ENCODE data around the gene ZNF74.

The ZNF74 gene

DNA sequence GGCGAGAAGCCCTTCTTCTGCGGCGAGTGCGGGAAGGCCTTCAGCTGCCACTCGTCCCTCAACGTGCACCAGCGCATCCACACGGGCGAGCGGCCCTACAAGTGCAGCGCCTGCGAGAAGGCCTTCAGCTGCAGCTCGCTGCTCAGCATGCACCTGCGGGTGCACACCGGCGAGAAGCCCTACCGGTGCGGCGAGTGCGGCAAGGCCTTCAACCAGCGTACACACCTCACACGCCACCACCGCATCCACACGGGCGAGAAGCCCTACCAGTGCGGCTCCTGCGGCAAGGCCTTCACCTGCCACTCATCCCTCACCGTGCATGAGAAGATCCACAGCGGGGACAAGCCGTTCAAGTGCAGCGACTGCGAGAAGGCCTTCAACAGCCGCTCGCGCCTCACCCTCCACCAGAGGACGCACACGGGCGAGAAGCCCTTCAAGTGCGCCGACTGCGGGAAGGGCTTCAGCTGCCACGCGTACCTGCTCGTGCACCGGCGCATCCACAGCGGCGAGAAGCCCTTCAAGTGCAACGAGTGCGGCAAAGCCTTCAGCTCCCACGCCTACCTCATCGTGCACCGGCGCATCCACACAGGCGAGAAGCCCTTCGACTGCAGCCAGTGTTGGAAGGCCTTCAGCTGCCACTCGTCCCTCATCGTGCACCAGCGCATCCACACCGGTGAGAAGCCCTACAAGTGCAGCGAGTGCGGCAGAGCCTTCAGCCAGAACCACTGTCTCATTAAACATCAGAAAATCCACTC is 12.2 kb downstream of the ZNF74 start (continued):
- TF ChIP-seq, protein P1, sequence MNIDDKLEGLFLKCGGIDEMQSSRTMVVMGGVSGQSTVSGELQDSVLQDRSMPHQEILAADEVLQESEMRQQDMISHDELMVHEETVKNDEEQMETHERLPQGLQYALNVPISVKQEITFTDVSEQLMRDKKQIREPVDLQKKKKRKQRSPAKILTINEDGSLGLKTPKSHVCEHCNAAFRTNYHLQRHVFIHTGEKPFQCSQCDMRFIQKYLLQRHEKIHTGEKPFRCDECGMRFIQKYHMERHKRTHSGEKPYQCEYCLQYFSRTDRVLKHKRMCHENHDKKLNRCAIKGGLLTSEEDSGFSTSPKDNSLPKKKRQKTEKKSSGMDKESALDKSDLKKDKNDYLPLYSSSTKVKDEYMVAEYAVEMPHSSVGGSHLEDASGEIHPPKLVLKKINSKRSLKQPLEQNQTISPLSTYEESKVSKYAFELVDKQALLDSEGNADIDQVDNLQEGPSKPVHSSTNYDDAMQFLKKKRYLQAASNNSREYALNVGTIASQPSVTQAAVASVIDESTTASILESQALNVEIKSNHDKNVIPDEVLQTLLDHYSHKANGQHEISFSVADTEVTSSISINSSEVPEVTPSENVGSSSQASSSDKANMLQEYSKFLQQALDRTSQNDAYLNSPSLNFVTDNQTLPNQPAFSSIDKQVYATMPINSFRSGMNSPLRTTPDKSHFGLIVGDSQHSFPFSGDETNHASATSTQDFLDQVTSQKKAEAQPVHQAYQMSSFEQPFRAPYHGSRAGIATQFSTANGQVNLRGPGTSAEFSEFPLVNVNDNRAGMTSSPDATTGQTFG (tag by site-specific recombination; IDR thresholded peaks at IDR 0.05; ENCODE audit: borderline replicate concordance) = no peak

DNA sequence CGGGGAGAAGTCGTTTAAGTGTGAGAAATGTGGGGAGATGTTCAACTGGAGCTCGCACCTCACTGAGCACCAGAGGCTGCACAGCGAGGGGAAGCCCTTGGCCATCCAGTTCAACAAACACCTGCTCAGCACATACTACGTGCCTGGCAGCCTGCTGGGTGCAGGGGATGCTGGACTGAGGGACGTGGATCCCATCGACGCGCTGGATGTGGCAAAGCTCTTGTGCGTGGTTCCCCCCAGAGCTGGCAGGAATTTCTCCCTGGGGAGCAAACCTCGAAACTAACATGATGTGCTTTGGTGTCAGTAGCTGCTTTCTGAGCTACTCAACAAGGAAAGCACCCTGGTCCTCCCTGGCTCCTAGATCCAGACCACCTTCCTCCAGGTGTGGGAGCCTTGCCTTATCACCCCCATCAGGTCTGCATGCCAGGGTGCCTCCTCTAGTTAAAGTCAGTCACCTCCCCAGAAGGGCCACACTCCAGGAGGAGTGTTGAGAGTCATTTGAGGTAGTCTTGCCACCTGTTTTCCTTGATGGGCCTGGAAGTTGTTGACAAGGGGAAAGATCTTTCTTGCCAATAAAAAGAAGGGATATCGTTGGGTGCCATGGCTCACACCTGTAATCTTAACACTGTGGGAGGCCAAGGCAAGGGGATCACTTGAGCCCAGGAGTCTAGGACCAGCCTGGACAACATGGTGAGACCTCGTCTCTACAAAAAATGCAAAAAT is 12.9 kb downstream of the ZNF74 start:
- Histone ChIP-seq H3K36me3 (ENCODE audit: control insufficient read depth in 2 of 2, insufficient read depth in 1 of 2, low read length in 2 of 2) (peaks cover 0 to 57% of the 10 kb centered on the region in 2 experiments; a peak in 2 of 3 replicates), H3K4me1 (ENCODE audit: control insufficient read depth, insufficient read depth, low read length) (no peaks in the 10 kb centered on the region), H3K27ac (ENCODE audit: extremely low read depth, low read depth, low read length) (no peak overlapping the region), H3K4me3 (ENCODE audit: low read depth, low read length) (no peak overlapping the region), H3K9me3 (ENCODE audit: control insufficient read depth, insufficient read depth, low read depth, low read length) (no peaks in the 10 kb centered on the region)
- TF ChIP-seq ZNF112 (tag by site-specific recombination; IDR thresholded peaks at IDR 0.05) (no peak), ZNF391 (tag by site-specific recombination; IDR thresholded peaks at IDR 0.05; ENCODE audit: borderline replicate concordance, low read depth) (no peak), ZNF830 (tag by site-specific recombination; IDR thresholded peaks at IDR 0.05; ENCODE audit: low read depth) (no peak), ZNF701 (tag by site-specific recombination; IDR thresholded peaks at IDR 0.05) (no peak), OSR2 (tag by site-specific recombination; IDR thresholded peaks at IDR 0.05) (no peak), SCRT1 (tag by site-specific recombination; IDR thresholded peaks at IDR 0.05; ENCODE audit: borderline replicate concordance) (no peak), ZSCAN30 (tag by site-specific recombination; IDR thresholded peaks at IDR 0.05) (no peak), ZNF585B (tag by site-specific recombination; IDR thresholded peaks at IDR 0.05) (no peak), ZNF404 (tag by site-specific recombination; IDR thresholded peaks at IDR 0.05) (no peak), PRDM1 (tag by site-specific recombination; IDR thresholded peaks at IDR 0.05) (no peak), ZNF23 (tag by site-specific recombination; IDR thresholded peaks at IDR 0.05; ENCODE audit: borderline replicate concordance) (no peak), ZNF549 (tag by site-specific recombination; IDR thresholded peaks at IDR 0.05) (no peak), ZNF654 (tag by site-specific recombination; IDR thresholded peaks at IDR 0.05; ENCODE audit: low read depth) (no peak), SALL2 (tag by site-specific recombination; IDR thresholded peaks at IDR 0.05; ENCODE audit: borderline replicate concordance) (no peak)
- TF ChIP-seq, protein P2, sequence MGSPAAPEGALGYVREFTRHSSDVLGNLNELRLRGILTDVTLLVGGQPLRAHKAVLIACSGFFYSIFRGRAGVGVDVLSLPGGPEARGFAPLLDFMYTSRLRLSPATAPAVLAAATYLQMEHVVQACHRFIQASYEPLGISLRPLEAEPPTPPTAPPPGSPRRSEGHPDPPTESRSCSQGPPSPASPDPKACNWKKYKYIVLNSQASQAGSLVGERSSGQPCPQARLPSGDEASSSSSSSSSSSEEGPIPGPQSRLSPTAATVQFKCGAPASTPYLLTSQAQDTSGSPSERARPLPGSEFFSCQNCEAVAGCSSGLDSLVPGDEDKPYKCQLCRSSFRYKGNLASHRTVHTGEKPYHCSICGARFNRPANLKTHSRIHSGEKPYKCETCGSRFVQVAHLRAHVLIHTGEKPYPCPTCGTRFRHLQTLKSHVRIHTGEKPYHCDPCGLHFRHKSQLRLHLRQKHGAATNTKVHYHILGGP (tag by site-specific recombination; IDR thresholded peaks at IDR 0.05) = no peak
- TF ChIP-seq, protein P3, sequence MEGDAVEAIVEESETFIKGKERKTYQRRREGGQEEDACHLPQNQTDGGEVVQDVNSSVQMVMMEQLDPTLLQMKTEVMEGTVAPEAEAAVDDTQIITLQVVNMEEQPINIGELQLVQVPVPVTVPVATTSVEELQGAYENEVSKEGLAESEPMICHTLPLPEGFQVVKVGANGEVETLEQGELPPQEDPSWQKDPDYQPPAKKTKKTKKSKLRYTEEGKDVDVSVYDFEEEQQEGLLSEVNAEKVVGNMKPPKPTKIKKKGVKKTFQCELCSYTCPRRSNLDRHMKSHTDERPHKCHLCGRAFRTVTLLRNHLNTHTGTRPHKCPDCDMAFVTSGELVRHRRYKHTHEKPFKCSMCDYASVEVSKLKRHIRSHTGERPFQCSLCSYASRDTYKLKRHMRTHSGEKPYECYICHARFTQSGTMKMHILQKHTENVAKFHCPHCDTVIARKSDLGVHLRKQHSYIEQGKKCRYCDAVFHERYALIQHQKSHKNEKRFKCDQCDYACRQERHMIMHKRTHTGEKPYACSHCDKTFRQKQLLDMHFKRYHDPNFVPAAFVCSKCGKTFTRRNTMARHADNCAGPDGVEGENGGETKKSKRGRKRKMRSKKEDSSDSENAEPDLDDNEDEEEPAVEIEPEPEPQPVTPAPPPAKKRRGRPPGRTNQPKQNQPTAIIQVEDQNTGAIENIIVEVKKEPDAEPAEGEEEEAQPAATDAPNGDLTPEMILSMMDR (tag by site-specific recombination; IDR thresholded peaks at IDR 0.05) = no peak
- CTCF ChIA-PET = interaction anchor here (3.7 kb wide), 1 partner anchor 12 kb away, joined by 26 read pairs; no protein-coding TSS in a partner anchor
- POLR2A ChIA-PET = interaction anchor here (0.7 kb wide), 1 partner anchor 11 kb away, joined by 5 read pairs; no protein-coding TSS in a partner anchor

Data from HEK293 (cell line).